GM12872 (cell line): ENCODE data around the gene PDK1.

Source experiments
- CTCF ChIP-seq: IDR thresholded peaks from 3 replicates; pipeline ENCODE4 v1.5.1; 2011; ENCODE audit warnings: low read depth, mild to moderate bottlenecking, low read length, moderate library complexity; ENCODE audit not compliant: insufficient read depth

Gene PDK1

GRCh38 chr2:172624996-172625395 is 69.1 kb downstream of the PDK1 start:
- no peak for TF ChIP-seq CTCF

GRCh38 chr2:172627181-172627580 is 71.3 kb downstream of the PDK1 start:
- no peak for TF ChIP-seq CTCF

- no peak for TF ChIP-seq CTCF
Observed at GRCh38 chr2:172628085-172628484, 72.2 kb downstream of the PDK1 start.

GRCh38 chr2:172629586-172629985 is 73.7 kb downstream of the PDK1 start:
- no peak for TF ChIP-seq CTCF

- TF ChIP-seq CTCF = no peak
Observed at GRCh38 chr2:172630181-172630580, 74.3 kb downstream of the PDK1 start.

GRCh38 chr2:172634477-172634876 is 78.6 kb downstream of the PDK1 start:
- no peak for TF ChIP-seq CTCF

- no peak for TF ChIP-seq CTCF
Observed at GRCh38 chr2:172635548-172635947, 79.7 kb downstream of the PDK1 start.

- TF ChIP-seq CTCF = no peak
Observed at GRCh38 chr2:172639256-172639655, 83.4 kb downstream of the PDK1 start.
